Measurements from ENCODE around the gene PRPH.
"Not testable (repeated sequence)": the region's sequence is repeated elsewhere in the genome, so short reads cannot be mapped to it uniquely, and the experiment has no call there.

DNA sequence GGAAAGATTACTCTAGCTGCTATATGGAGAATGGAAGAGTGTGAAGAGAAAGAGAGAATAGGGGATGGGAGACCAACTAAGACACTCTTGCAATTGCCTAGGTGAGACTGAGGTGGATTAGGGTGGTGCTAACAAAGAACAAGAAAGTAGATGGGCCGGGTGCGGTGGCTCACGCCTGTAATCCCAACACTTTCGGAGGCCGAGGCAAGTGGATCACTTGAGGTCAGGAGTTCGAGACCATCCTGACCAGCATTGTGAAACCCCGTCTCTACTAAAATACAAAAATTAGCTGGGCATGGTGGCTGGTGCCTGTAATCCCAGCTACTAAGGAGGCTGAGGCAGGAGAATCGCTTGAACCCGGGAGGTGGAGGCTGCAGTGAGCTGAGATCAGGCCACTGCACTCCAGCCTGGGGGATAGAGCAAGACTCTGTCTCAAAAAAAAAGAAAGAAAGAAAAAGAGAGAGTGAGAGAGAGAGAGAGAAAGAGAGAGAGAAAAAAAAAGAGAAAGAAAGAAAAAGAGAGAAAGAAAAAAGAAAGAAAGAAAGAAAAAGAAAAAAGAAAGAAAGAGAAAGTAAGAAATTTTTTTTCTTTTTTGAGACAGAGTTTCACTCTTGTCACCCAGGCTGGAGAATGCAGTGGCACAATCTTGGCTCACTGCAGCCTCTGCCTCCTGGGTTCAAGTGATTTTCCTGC, 25.6 kb downstream of the PRPH start:
- TF ChIP-seq, protein P1, sequence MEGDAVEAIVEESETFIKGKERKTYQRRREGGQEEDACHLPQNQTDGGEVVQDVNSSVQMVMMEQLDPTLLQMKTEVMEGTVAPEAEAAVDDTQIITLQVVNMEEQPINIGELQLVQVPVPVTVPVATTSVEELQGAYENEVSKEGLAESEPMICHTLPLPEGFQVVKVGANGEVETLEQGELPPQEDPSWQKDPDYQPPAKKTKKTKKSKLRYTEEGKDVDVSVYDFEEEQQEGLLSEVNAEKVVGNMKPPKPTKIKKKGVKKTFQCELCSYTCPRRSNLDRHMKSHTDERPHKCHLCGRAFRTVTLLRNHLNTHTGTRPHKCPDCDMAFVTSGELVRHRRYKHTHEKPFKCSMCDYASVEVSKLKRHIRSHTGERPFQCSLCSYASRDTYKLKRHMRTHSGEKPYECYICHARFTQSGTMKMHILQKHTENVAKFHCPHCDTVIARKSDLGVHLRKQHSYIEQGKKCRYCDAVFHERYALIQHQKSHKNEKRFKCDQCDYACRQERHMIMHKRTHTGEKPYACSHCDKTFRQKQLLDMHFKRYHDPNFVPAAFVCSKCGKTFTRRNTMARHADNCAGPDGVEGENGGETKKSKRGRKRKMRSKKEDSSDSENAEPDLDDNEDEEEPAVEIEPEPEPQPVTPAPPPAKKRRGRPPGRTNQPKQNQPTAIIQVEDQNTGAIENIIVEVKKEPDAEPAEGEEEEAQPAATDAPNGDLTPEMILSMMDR (IDR thresholded peaks at IDR 0.05; ENCODE audit: borderline replicate concordance, extremely low read depth, low read length, poor library complexity, severe bottlenecking) = not testable (repeated sequence)
- not testable (repeated sequence) for TF ChIP-seq EZH2 (IDR thresholded peaks at IDR 0.05; ENCODE audit: borderline replicate concordance, low read depth, low read length, severe bottlenecking)

Data from DND-41 (cell line).